ENCODE data around the gene OAS2.

Gene OAS2

GRCh38 chr12:112967306-112967705 lies 11.0 kb upstream of the OAS2 start:
- no peak overlapping the region for H3K4me3 ChIP-seq (ENCODE audit: low read depth, low read length)
- no CpG with 5 or more reads among the region's 9 CpGs for WGBS (ENCODE audit: extremely low coverage, insufficient coverage, insufficient read length)
- no peak overlapping the region for H2BK5ac ChIP-seq (ENCODE audit: low read depth, low read length, poor library complexity)
- H2BK12ac ChIP-seq (ENCODE audit: low read length), result no peak overlapping the region
- H2BK120ac ChIP-seq (ENCODE audit: insufficient read depth, low read length, poor library complexity), result no peak overlapping the region
- H3K9me3 ChIP-seq (ENCODE audit: insufficient read depth, low read depth, low read length), result no peaks in the 10 kb centered on the region
- H3K79me2 ChIP-seq (ENCODE audit: control insufficient read depth, insufficient read depth, low read length, poor library complexity), result no peaks in the 10 kb centered on the region
- no peak overlapping the region for H2AK5ac ChIP-seq (ENCODE audit: low read length)
- H4K12ac ChIP-seq (ENCODE audit: low read depth, low read length), result no peak overlapping the region
- H3K79me1 ChIP-seq (ENCODE audit: low read length), result no peaks in the 10 kb centered on the region
- H3K4ac ChIP-seq (ENCODE audit: low read depth, low read length), result no peak overlapping the region
- no peaks in the 10 kb centered on the region for H3K36me3 ChIP-seq (ENCODE audit: control insufficient read depth in 1 of 2, insufficient read depth in 2 of 2, low read length in 2 of 2)
- H3K14ac ChIP-seq (ENCODE audit: low read length), result no peak overlapping the region
- H3K9ac ChIP-seq (ENCODE audit: low read length), result no peak overlapping the region
- no peaks in the 10 kb centered on the region for H3K4me1 ChIP-seq (ENCODE audit: control insufficient read depth in 1 of 2, insufficient read depth in 2 of 2, low read length in 2 of 2)
- H3K4me2 ChIP-seq (ENCODE audit: low read length), result no peak overlapping the region
- H3K27me3 ChIP-seq (ENCODE audit: insufficient read depth, low read length), result no peaks in the 10 kb centered on the region
- no peak overlapping the region for H4K91ac ChIP-seq (ENCODE audit: low read depth, low read length)
- H2AFZ ChIP-seq (ENCODE audit: insufficient read depth, low read length, poor library complexity), result no peak overlapping the region
- H3K18ac ChIP-seq (ENCODE audit: low read length), result no peak overlapping the region
- no peak for DNase-seq
- no peak overlapping the region for H4K8ac ChIP-seq (ENCODE audit: low read depth, low read length)
- no peak overlapping the region for H3K23ac ChIP-seq (ENCODE audit: low read length)
- no peak overlapping the region for H3K27ac ChIP-seq (ENCODE audit: low read depth, low read length)

GRCh38 chr12:112967858-112968257 lies 10.5 kb upstream of the OAS2 start:
- no peak overlapping the region for H3K9ac ChIP-seq (ENCODE audit: low read length)
- no peak overlapping the region for H2BK12ac ChIP-seq (ENCODE audit: low read length)
- no peak overlapping the region for H4K12ac ChIP-seq (ENCODE audit: low read depth, low read length)
- H3K18ac ChIP-seq (ENCODE audit: low read length), result no peak overlapping the region
- no peaks in the 10 kb centered on the region for H3K9me3 ChIP-seq (ENCODE audit: insufficient read depth, low read depth, low read length)
- no peaks in the 10 kb centered on the region for H3K36me3 ChIP-seq (ENCODE audit: control insufficient read depth in 1 of 2, insufficient read depth in 2 of 2, low read length in 2 of 2)
- H3K79me2 ChIP-seq (ENCODE audit: control insufficient read depth, insufficient read depth, low read length, poor library complexity), result no peaks in the 10 kb centered on the region
- no peak overlapping the region for H2AK5ac ChIP-seq (ENCODE audit: low read length)
- no peaks in the 10 kb centered on the region for H3K27me3 ChIP-seq (ENCODE audit: insufficient read depth, low read length)
- H3K4ac ChIP-seq (ENCODE audit: low read depth, low read length), result no peak overlapping the region
- no peak overlapping the region for H2BK120ac ChIP-seq (ENCODE audit: insufficient read depth, low read length, poor library complexity)
- WGBS (ENCODE audit: extremely low coverage, insufficient coverage, insufficient read length), result no CpG with 5 or more reads among the region's 7 CpGs
- no peaks in the 10 kb centered on the region for H3K4me1 ChIP-seq (ENCODE audit: control insufficient read depth in 1 of 2, insufficient read depth in 2 of 2, low read length in 2 of 2)
- no peak overlapping the region for H2BK5ac ChIP-seq (ENCODE audit: low read depth, low read length, poor library complexity)
- H3K4me2 ChIP-seq (ENCODE audit: low read length), result no peak overlapping the region
- no peak overlapping the region for H4K91ac ChIP-seq (ENCODE audit: low read depth, low read length)
- H3K23ac ChIP-seq (ENCODE audit: low read length), result no peak overlapping the region
- H3K27ac ChIP-seq (ENCODE audit: low read depth, low read length), result no peak overlapping the region
- no peaks in the 10 kb centered on the region for H3K79me1 ChIP-seq (ENCODE audit: low read length)
- H3K14ac ChIP-seq (ENCODE audit: low read length), result no peak overlapping the region
- no peak overlapping the region for H3K4me3 ChIP-seq (ENCODE audit: low read depth, low read length)
- H2AFZ ChIP-seq (ENCODE audit: insufficient read depth, low read length, poor library complexity), result no peak overlapping the region
- no peak overlapping the region for H4K8ac ChIP-seq (ENCODE audit: low read depth, low read length)
- DNase-seq, result no peak

DNA sequence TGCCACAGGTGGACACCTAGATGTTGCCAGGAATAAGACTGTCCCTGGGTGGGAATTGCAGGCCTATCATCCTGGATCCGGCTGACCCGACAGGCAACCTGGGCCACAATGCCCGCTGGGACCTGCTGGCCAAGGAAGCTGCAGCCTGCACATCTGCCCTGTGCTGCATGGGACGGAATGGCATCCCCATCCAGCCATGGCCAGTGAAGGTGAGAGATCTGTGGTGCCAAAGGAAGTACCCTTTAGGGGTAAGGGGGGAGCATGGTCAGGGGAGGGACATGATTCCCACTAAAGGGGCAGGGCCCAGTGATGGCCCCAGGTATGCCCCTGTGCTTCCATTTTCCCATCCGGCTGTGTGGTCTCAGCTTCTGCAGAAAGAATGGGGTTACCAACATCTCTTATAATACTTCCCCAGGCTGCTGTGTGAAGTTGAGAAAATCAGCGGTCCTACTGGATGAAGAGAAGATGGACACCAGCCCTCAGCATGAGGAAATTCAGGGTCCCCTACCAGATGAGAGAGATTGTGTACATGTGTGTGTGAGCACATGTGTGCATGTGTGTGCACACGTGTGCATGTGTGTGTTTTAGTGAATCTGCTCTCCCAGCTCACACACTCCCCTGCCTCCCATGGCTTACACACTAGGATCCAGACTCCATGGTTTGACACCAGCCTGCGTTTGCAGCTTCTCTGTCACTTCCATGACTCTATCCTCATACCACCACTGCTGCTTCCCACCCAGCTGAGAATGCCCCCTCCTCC lies 8.6 kb upstream of the OAS2 start:
- no peak overlapping the region for H2AK5ac ChIP-seq (ENCODE audit: low read length)
- H3K36me3 ChIP-seq (ENCODE audit: control insufficient read depth in 1 of 2, insufficient read depth in 2 of 2, low read length in 2 of 2), result no peaks in the 10 kb centered on the region
- no CpG with 5 or more reads among the region's 8 CpGs for WGBS (ENCODE audit: extremely low coverage, insufficient coverage, insufficient read length)
- H3K4ac ChIP-seq (ENCODE audit: low read depth, low read length), result no peak overlapping the region
- H4K91ac ChIP-seq (ENCODE audit: low read depth, low read length), result no peak overlapping the region
- no peaks in the 10 kb centered on the region for H3K79me1 ChIP-seq (ENCODE audit: low read length)
- no peak overlapping the region for H3K18ac ChIP-seq (ENCODE audit: low read length)
- H3K27me3 ChIP-seq (ENCODE audit: insufficient read depth, low read length), result no peaks in the 10 kb centered on the region
- no peak overlapping the region for H3K4me2 ChIP-seq (ENCODE audit: low read length)
- H4K8ac ChIP-seq (ENCODE audit: low read depth, low read length), result no peak overlapping the region
- no peak for DNase-seq
- no peak overlapping the region for H4K12ac ChIP-seq (ENCODE audit: low read depth, low read length)
- H3K4me3 ChIP-seq (ENCODE audit: low read depth, low read length), result no peak overlapping the region
- H3K9me3 ChIP-seq (ENCODE audit: insufficient read depth, low read depth, low read length), result no peaks in the 10 kb centered on the region
- H2BK12ac ChIP-seq (ENCODE audit: low read length), result no peak overlapping the region
- no peak overlapping the region for H2BK120ac ChIP-seq (ENCODE audit: insufficient read depth, low read length, poor library complexity)
- no peak overlapping the region for H3K9ac ChIP-seq (ENCODE audit: low read length)
- no peaks in the 10 kb centered on the region for H3K4me1 ChIP-seq (ENCODE audit: control insufficient read depth in 1 of 2, insufficient read depth in 2 of 2, low read length in 2 of 2)
- H2BK5ac ChIP-seq (ENCODE audit: low read depth, low read length, poor library complexity), result no peak overlapping the region
- H3K27ac ChIP-seq (ENCODE audit: low read depth, low read length), result no peak overlapping the region
- no peak overlapping the region for H3K14ac ChIP-seq (ENCODE audit: low read length)
- no peak overlapping the region for H3K23ac ChIP-seq (ENCODE audit: low read length)
- no peaks in the 10 kb centered on the region for H3K79me2 ChIP-seq (ENCODE audit: control insufficient read depth, insufficient read depth, low read length, poor library complexity)
- no peak overlapping the region for H2AFZ ChIP-seq (ENCODE audit: insufficient read depth, low read length, poor library complexity)

DNA sequence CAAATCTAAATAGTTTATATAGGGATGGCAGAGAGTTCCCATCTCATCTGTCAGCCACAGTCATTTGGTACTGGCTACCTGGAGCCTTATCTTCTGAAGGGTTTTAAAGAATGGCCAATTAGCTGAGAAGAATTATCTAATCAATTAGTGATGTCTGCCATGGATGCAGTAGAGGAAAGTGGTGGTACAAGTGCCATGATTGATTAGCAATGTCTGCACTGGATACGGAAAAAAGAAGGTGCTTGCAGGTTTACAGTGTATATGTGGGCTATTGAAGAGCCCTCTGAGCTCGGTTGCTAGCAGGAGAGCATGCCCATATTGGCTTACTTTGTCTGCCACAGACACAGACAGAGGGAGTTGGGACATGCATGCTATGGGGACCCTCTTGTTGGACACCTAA lies 7.9 kb upstream of the OAS2 start:
- Histone ChIP-seq H3K9me3 (ENCODE audit: insufficient read depth, low read depth, low read length) (no peaks in the 10 kb centered on the region), H3K27me3 (ENCODE audit: insufficient read depth, low read length) (no peaks in the 10 kb centered on the region), H3K4me2 (ENCODE audit: low read length) (no peak overlapping the region), H2AK5ac (ENCODE audit: low read length) (no peak overlapping the region), H3K4me3 (ENCODE audit: low read depth, low read length) (no peak overlapping the region), H3K9ac (ENCODE audit: low read length) (no peak overlapping the region), H2BK5ac (ENCODE audit: low read depth, low read length, poor library complexity) (no peak overlapping the region), H2BK12ac (ENCODE audit: low read length) (no peak overlapping the region), H3K79me1 (ENCODE audit: low read length) (no peaks in the 10 kb centered on the region), H2BK120ac (ENCODE audit: insufficient read depth, low read length, poor library complexity) (no peak overlapping the region), H3K79me2 (ENCODE audit: control insufficient read depth, insufficient read depth, low read length, poor library complexity) (no peaks in the 10 kb centered on the region), H3K18ac (ENCODE audit: low read length) (no peak overlapping the region), H4K91ac (ENCODE audit: low read depth, low read length) (no peak overlapping the region), H4K12ac (ENCODE audit: low read depth, low read length) (no peak overlapping the region), H3K36me3 (ENCODE audit: control insufficient read depth in 1 of 2, insufficient read depth in 2 of 2, low read length in 2 of 2) (no peaks in the 10 kb centered on the region), H3K4me1 (ENCODE audit: control insufficient read depth in 1 of 2, insufficient read depth in 2 of 2, low read length in 2 of 2) (no peaks in the 10 kb centered on the region), H3K14ac (ENCODE audit: low read length) (no peak overlapping the region), H3K4ac (ENCODE audit: low read depth, low read length) (no peak overlapping the region), H2AFZ (ENCODE audit: insufficient read depth, low read length, poor library complexity) (no peak overlapping the region), H3K27ac (ENCODE audit: low read depth, low read length) (no peak overlapping the region), H4K8ac (ENCODE audit: low read depth, low read length) (no peak overlapping the region), H3K23ac (ENCODE audit: low read length) (no peak overlapping the region)
- DNase-seq, result no peak
- no CpG with 5 or more reads among the region's 2 CpGs for WGBS (ENCODE audit: extremely low coverage, insufficient coverage, insufficient read length)

Data from trophoblast cell (in vitro differentiated cells and primary cell).